Astrocyte (in vitro differentiated cells and primary cell): Measurements from ENCODE around the gene MS4A18. TPM values are rescaled to one million over a fixed set of nuclear protein-coding genes. Genes with fewer than 3 reads are reported as not detected.

Source experiments
- DNase-seq: peaks from one replicate; pipeline ENCODE4 v3.0.0-alpha.2; 2010; ENCODE audit warnings: low read depth
- FAIRE-seq: peaks from 2 replicates; lab custom pipeline; 2011; peaks lifted over from hg19 to GRCh38; lab: Jason Lieb, UNC
- H2AFZ ChIP-seq: 2 replicates; pipeline ENCODE4 v1.6.0; 2012; ENCODE audit warnings: low read depth, low read length, inconsistent platforms
- H3K27ac ChIP-seq: 2 replicates; pipeline ENCODE4 v1.5.1; 2011; ENCODE audit warnings: low read depth, low read length, inconsistent platforms
- H3K27me3 ChIP-seq: 2 replicates; pipeline ENCODE4 v1.6.0; 2011; ENCODE audit warnings: low read length, inconsistent platforms; ENCODE audit not compliant: insufficient read depth
- H3K36me3 ChIP-seq: 2 replicates; pipeline ENCODE4 v1.5.1; 2011; ENCODE audit warnings: low read length, inconsistent platforms; ENCODE audit not compliant: insufficient read depth
- H3K4me1 ChIP-seq: 2 replicates; pipeline ENCODE4 v1.5.1; 2011; ENCODE audit warnings: low read length, inconsistent platforms; ENCODE audit not compliant: insufficient read depth
- H3K4me2 ChIP-seq: 2 replicates; pipeline ENCODE4 v1.6.0; 2012; ENCODE audit warnings: low read length, inconsistent platforms
- H3K4me3 ChIP-seq: 2 replicates; pipeline ENCODE4 v1.5.1; 2011; ENCODE audit warnings: low read depth, mild to moderate bottlenecking, low read length, inconsistent platforms; ENCODE audit not compliant: insufficient read depth
- H3K79me2 ChIP-seq: 2 replicates; pipeline ENCODE4 v1.6.0; 2012; ENCODE audit warnings: mild to moderate bottlenecking, low read length, inconsistent platforms; ENCODE audit not compliant: insufficient read depth
- H3K9ac ChIP-seq: 2 replicates; pipeline ENCODE4 v1.6.0; 2012; ENCODE audit warnings: mild to moderate bottlenecking, low read length, inconsistent platforms
- H3K9me3 ChIP-seq: 2 replicates; pipeline ENCODE4 v1.5.1; 2012; ENCODE audit warnings: low read depth, mild to moderate bottlenecking, low read length, inconsistent platforms; ENCODE audit not compliant: insufficient read depth
- H4K20me1 ChIP-seq: 2 replicates; pipeline ENCODE4 v1.6.0; 2012; ENCODE audit warnings: low read length, inconsistent platforms; ENCODE audit not compliant: insufficient read depth
- H3K27ac Mint-ChIP-seq: one replicate; pipeline ENCODE4 v1.8.0; 2021; ENCODE audit warnings: mild to moderate bottlenecking, mixed read lengths; ENCODE audit not compliant: unreplicated experiment
- H3K27me3 Mint-ChIP-seq: one replicate; pipeline ENCODE4 v1.8.0; 2021; ENCODE audit warnings: low read depth, mixed read lengths; ENCODE audit not compliant: unreplicated experiment
- H3K36me3 Mint-ChIP-seq: one replicate; pipeline ENCODE4 v1.8.0; 2021; ENCODE audit warnings: low read depth, mixed read lengths; ENCODE audit not compliant: unreplicated experiment
- H3K4me1 Mint-ChIP-seq: one replicate; pipeline ENCODE4 v1.8.0; 2021; ENCODE audit warnings: low read depth, mixed read lengths; ENCODE audit not compliant: unreplicated experiment
- H3K4me3 Mint-ChIP-seq: one replicate; pipeline ENCODE4 v1.8.0; 2021; ENCODE audit warnings: mild to moderate bottlenecking, moderate library complexity, mixed read lengths; ENCODE audit not compliant: unreplicated experiment
- H3K9me3 Mint-ChIP-seq: one replicate; pipeline ENCODE4 v1.8.0; 2021; ENCODE audit warnings: mild to moderate bottlenecking, mixed read lengths; ENCODE audit not compliant: unreplicated experiment
- EZH2 ChIP-seq: IDR thresholded peaks from 2 replicates; pipeline ENCODE4 v1.6.1; 2012; ENCODE audit warnings: mild to moderate bottlenecking, low read length, inconsistent platforms; ENCODE audit not compliant: insufficient read depth
- total RNA-seq: library from RNA; stranded (reverse); gene quantifications from 2 replicates; pipeline ENCODE4 v1.2.1, GENCODE V29; 2021
- TF ChIP-seq, protein P1 (sequence below): IDR thresholded peaks from 2 replicates; pipeline ENCODE4 v1.5.1; 2011; ENCODE audit warnings: low read depth, mild to moderate bottlenecking, inconsistent platforms, low read length, moderate library complexity; ENCODE audit not compliant: insufficient read depth

Gene MS4A18
- total RNA-seq, 1 donor from 2014 or later, result not detected

DNA sequence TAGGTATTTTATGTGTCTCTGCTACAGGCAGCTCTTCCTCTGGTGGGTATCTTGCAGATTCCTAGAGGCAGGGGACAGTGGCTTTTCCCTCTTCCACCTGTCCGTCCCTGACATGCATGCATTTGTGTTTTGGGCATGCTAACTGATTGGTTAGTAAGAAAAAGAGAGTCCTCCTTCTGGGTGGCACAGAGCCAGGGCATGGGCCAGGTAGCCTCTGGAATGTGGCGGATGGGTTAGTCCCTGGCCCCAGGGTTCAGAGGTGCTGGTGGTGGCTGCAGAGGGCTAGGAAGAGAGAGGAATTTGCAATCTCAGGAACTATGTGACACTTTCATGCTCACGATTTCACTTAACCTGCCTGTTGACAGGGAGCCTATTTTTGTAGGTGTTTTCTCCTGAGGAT, 26.4 kb downstream of the MS4A18 start:
- TF ChIP-seq, protein P1, sequence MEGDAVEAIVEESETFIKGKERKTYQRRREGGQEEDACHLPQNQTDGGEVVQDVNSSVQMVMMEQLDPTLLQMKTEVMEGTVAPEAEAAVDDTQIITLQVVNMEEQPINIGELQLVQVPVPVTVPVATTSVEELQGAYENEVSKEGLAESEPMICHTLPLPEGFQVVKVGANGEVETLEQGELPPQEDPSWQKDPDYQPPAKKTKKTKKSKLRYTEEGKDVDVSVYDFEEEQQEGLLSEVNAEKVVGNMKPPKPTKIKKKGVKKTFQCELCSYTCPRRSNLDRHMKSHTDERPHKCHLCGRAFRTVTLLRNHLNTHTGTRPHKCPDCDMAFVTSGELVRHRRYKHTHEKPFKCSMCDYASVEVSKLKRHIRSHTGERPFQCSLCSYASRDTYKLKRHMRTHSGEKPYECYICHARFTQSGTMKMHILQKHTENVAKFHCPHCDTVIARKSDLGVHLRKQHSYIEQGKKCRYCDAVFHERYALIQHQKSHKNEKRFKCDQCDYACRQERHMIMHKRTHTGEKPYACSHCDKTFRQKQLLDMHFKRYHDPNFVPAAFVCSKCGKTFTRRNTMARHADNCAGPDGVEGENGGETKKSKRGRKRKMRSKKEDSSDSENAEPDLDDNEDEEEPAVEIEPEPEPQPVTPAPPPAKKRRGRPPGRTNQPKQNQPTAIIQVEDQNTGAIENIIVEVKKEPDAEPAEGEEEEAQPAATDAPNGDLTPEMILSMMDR, result no peak
- TF ChIP-seq EZH2, result no peak
- Histone ChIP-seq H3K79me2 (no peaks in the 10 kb centered on the region), H3K4me3 (no peak overlapping the region), H3K9ac (no peak overlapping the region), H3K4me1 (no peaks in the 10 kb centered on the region), H3K27ac (no peak overlapping the region), H3K4me2 (no peak overlapping the region), H3K27me3 (no peaks in the 10 kb centered on the region), H3K9me3 (peaks cover 6% of the 10 kb centered on the region), H3K36me3 (no peaks in the 10 kb centered on the region), H4K20me1 (no peaks in the 10 kb centered on the region), H2AFZ (no peak overlapping the region)
- no peaks in the 10 kb centered on the region for H3K9me3 Mint-ChIP-seq
- H3K27me3 Mint-ChIP-seq, result peaks cover 32% of the 10 kb centered on the region
- FAIRE-seq (no peak), DNase-seq (no peak)
- no peaks in the 10 kb centered on the region for H3K36me3 Mint-ChIP-seq
- no peak overlapping the region for H3K4me3 Mint-ChIP-seq
- H3K27ac Mint-ChIP-seq, result no peak overlapping the region
- no peaks in the 10 kb centered on the region for H3K4me1 Mint-ChIP-seq

DNA sequence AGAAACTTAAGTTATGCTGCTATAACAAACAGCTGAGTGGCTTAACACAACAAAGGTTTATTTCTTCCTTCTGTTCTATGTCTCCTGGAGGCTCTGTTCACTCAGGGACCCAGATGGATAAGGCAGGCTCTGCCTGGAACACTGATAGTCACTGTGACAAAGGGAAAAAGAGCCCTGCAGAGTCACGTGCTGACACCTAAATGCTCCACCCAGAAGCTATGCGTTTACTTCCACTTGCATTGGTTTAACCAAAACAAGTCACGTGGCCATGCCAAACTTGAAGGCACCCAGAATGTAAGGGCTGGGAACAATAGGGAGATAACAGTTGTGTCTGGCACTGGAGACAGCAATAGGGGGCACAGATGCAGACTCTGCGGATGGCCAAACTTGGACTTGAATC, 28.8 kb downstream of the MS4A18 start:
- Histone ChIP-seq H3K4me2 (no peak overlapping the region), H4K20me1 (no peaks in the 10 kb centered on the region), H3K4me3 (no peak overlapping the region), H3K79me2 (no peaks in the 10 kb centered on the region), H2AFZ (no peak overlapping the region), H3K9me3 (no peaks in the 10 kb centered on the region), H3K27ac (no peak overlapping the region), H3K36me3 (no peaks in the 10 kb centered on the region), H3K4me1 (no peaks in the 10 kb centered on the region), H3K27me3 (no peaks in the 10 kb centered on the region), H3K9ac (no peak overlapping the region)
- TF ChIP-seq, protein P1, result no peak
- no peak for TF ChIP-seq EZH2
- FAIRE-seq (no peak), DNase-seq (no peak)
- no peaks in the 10 kb centered on the region for H3K9me3 Mint-ChIP-seq
- no peaks in the 10 kb centered on the region for H3K36me3 Mint-ChIP-seq
- H3K4me3 Mint-ChIP-seq, result no peak overlapping the region
- no peak overlapping the region for H3K27ac Mint-ChIP-seq
- peaks cover 29% of the 10 kb centered on the region for H3K27me3 Mint-ChIP-seq
- H3K4me1 Mint-ChIP-seq, result peaks cover 4% of the 10 kb centered on the region

DNA sequence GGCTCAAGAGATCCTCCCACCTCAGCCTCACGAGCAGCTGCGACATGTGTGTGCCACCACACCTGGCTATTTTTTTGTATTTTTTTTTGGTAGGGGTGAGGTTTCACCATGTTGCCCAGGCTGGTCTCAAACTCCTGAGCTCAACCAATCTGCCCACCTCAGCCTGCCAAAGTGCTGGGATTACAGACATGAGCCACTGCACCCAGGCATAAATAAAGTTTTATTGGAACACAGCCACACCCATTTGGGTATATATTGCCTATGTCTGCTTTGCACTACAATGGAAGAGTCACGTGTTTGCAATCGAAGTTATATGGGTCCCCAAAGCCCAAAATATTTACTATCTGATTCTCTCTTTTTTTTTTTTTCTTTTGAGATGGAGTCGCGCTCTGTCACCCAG, 30.4 kb downstream of the MS4A18 start:
- Histone ChIP-seq H3K9me3 (no peaks in the 10 kb centered on the region), H3K4me1 (no peaks in the 10 kb centered on the region), H2AFZ (no peak overlapping the region), H3K4me3 (no peak overlapping the region), H3K27me3 (no peaks in the 10 kb centered on the region), H3K79me2 (no peaks in the 10 kb centered on the region), H4K20me1 (no peaks in the 10 kb centered on the region), H3K36me3 (no peaks in the 10 kb centered on the region), H3K4me2 (no peak overlapping the region), H3K27ac (no peak overlapping the region), H3K9ac (no peak overlapping the region)
- no peak for DNase-seq
- peaks cover 27% of the 10 kb centered on the region for H3K27me3 Mint-ChIP-seq
- H3K27ac Mint-ChIP-seq, result no peak overlapping the region
- no peak overlapping the region for H3K4me3 Mint-ChIP-seq
- no peaks in the 10 kb centered on the region for H3K9me3 Mint-ChIP-seq
- no peak for FAIRE-seq
- no peaks in the 10 kb centered on the region for H3K36me3 Mint-ChIP-seq
- H3K4me1 Mint-ChIP-seq, result peaks cover 4% of the 10 kb centered on the region
- TF ChIP-seq EZH2, result no peak
- TF ChIP-seq, protein P1, result no peak
